GM19438 (cell line): ENCODE measurements around the gene MICU1.
"Not testable (repeated sequence)": the region's sequence is repeated elsewhere in the genome, so short reads cannot be mapped to it uniquely, and the experiment has no call there.

Experiments
- ATAC-seq: cut with Tn5 transposase; IDR thresholded peaks from one replicate; pipeline ENCODE4 v1.9.1; 2021; ENCODE audit warnings: low read depth; ENCODE audit not compliant: unreplicated experiment

MICU1 gene

GRCh38 chr10:72407927-72408600 is 217.8 kb downstream of the MICU1 start:
- no peak for ATAC-seq

GRCh38 chr10:72407471-72407870 is 218.4 kb downstream of the MICU1 start:
- ATAC-seq = no peak

- ATAC-seq = not testable (repeated sequence)
These were observed 230.3 kb downstream of the MICU1 start for GRCh38 chr10:72395581-72395980.

- ATAC-seq = no peak
These were observed 233.3 kb downstream of the MICU1 start for GRCh38 chr10:72392571-72392970.

GRCh38 chr10:72390764-72391163 is 235.1 kb downstream of the MICU1 start:
- no peak for ATAC-seq

- ATAC-seq = no peak
These were observed 236.2 kb downstream of the MICU1 start for GRCh38 chr10:72389716-72390115.

- ATAC-seq = no peak
These were observed 236.9 kb downstream of the MICU1 start for GRCh38 chr10:72389014-72389413.

GRCh38 chr10:72388062-72388461 is 237.8 kb downstream of the MICU1 start:
- ATAC-seq = no peak

- no peak for ATAC-seq
These were observed 238.8 kb downstream of the MICU1 start for GRCh38 chr10:72386916-72387586.

GRCh38 chr10:72385724-72386123 is 240.2 kb downstream of the MICU1 start:
- no peak for ATAC-seq

- not testable (repeated sequence) for ATAC-seq
These were observed 240.9 kb downstream of the MICU1 start for GRCh38 chr10:72384982-72385381.

GRCh38 chr10:72379776-72380175 is 246.1 kb downstream of the MICU1 start:
- ATAC-seq = no peak

- no peak for ATAC-seq
These were observed 246.8 kb downstream of the MICU1 start for GRCh38 chr10:72379062-72379461.

- ATAC-seq = no peak
These were observed 250.3 kb downstream of the MICU1 start for GRCh38 chr10:72375585-72375984.

- no peak for ATAC-seq
These were observed 250.7 kb downstream of the MICU1 start for GRCh38 chr10:72375173-72375572.

GRCh38 chr10:72370201-72370722 is 255.6 kb downstream of the MICU1 start:
- no peak for ATAC-seq

- no peak for ATAC-seq
These were observed 258.4 kb downstream of the MICU1 start for GRCh38 chr10:72367301-72367960.

GRCh38 chr10:72365106-72365895 is 260.6 kb downstream of the MICU1 start:
- no peak for ATAC-seq

GRCh38 chr10:72364239-72364777 is 261.6 kb downstream of the MICU1 start:
- ATAC-seq = no peak

GRCh38 chr10:72356987-72357386 is 268.9 kb downstream of the MICU1 start:
- ATAC-seq = no peak
